Spleen (tissue), 7 donors: Measurements from ENCODE around the gene USP6NL.

Experiments
- POLR2A ChIP-seq, 3 donors: fragments of 450-650 bp; IDR thresholded peaks; one replicate each; pipeline ENCODE4 v1.5.1; 2017; ENCODE audit warnings: antibody characterized with exemption in 3 of 3, mild to moderate bottlenecking in 1 of 3
- TF ChIP-seq, protein P1 (sequence below), 11 experiments: fragments of 200-600 bp in 7 of 11; fragments of 450-650 bp in 4 of 11; sonication (generic) in 4 of 11; IDR thresholded peaks in 8 of 11; conservative IDR thresholded peaks in 3 of 11; 1 replicate in 7 of 11; 2 replicates in 4 of 11; pipeline versions ENCODE4 v1.4.0 to v1.8.0; 2016 to 2021; ENCODE audit warnings: antibody characterized with exemption in 11 of 11, inconsistent platforms in 4 of 11, mild to moderate bottlenecking in 1 of 11
- donor health status: DM: no; HTN: no; CAD: no; lungs with moderate emphysema.
- donor health status: DM: no; HTN: no; CAD: no.
- donor health status: DM: no; HTN: no; CAD: no.

- TF ChIP-seq, protein P1, sequence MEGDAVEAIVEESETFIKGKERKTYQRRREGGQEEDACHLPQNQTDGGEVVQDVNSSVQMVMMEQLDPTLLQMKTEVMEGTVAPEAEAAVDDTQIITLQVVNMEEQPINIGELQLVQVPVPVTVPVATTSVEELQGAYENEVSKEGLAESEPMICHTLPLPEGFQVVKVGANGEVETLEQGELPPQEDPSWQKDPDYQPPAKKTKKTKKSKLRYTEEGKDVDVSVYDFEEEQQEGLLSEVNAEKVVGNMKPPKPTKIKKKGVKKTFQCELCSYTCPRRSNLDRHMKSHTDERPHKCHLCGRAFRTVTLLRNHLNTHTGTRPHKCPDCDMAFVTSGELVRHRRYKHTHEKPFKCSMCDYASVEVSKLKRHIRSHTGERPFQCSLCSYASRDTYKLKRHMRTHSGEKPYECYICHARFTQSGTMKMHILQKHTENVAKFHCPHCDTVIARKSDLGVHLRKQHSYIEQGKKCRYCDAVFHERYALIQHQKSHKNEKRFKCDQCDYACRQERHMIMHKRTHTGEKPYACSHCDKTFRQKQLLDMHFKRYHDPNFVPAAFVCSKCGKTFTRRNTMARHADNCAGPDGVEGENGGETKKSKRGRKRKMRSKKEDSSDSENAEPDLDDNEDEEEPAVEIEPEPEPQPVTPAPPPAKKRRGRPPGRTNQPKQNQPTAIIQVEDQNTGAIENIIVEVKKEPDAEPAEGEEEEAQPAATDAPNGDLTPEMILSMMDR (IDR thresholded peaks at IDR 0.05 in 8 of 11, conservative IDR thresholded peaks at IDR 0.05 in 3 of 11) = no peak
- TF ChIP-seq POLR2A (IDR thresholded peaks at IDR 0.05) = no peak
These were observed 130.8 kb downstream of the USP6NL start for GRCh38 chr10:11480687-11481086.
